Liver (tissue), 3 donors: ENCODE measurements around the gene SUGT1.

Source experiments
- CTCF ChIP-seq: fragments of 150-350 bp; IDR thresholded peaks from 2 replicates; pipeline ENCODE4 v1.5.1; 2017; ENCODE audit warnings: improper control_type of control experiment, low read depth, low read length; ENCODE audit not compliant: missing input control
- RAD21 ChIP-seq, 2 donors: IDR thresholded peaks; 2 replicates each; pipeline ENCODE4 v1.6.1; 2016; ENCODE audit warnings: antibody characterized with exemption in 2 of 2, mild to moderate bottlenecking in 2 of 2
- donor health status: healthy.
- donor health status: healthy.

DNA sequence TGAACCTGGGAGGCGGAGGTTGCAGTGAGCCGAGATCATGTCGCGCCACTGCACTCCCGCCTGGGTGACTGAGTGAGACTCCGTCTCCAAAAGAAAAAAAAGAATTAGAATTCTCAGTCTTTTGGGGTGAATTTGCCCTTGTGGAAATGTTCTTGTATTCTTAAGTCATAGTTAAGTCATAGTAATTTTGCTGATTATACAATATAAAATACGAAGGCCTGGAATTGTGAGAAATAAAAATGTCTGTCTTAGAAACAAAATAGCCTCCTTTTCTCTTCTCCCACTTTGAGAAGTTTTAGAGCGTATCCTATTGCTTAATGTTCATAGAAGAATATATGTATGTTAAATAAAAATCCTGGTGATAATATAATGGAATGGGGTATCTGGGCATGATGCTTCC lies 18.1 kb downstream of the SUGT1 start:
- no peak for TF ChIP-seq CTCF
- TF ChIP-seq RAD21 (IDR thresholded peaks at IDR 0.05) = no peak
